Esophagus muscularis mucosa (tissue), 4 donors: ENCODE data around the gene HERC2. TPM values are rescaled to one million over a fixed set of nuclear protein-coding genes. Genes with fewer than 3 reads are reported as not detected.

ENCODE experiments used
- DNase-seq: peaks from one replicate; pipeline ENCODE4 v3.0.0-alpha.2; 2017; ENCODE audit errors: extremely low spot score
- H3K27ac ChIP-seq, 4 donors: fragments of 200-600 bp; sonication (generic); replicated peaks in 1 of 4; 1 replicate in 3 of 4; 2 replicates in 1 of 4; pipeline ENCODE4 v1.5.1; 2016 to 2019; ENCODE audit warnings: mild to moderate bottlenecking in 1 of 4
- H3K27me3 ChIP-seq, 4 donors: fragments of 200-600 bp; sonication (generic); one replicate each; pipeline versions ENCODE4 v1.5.1 to v1.6.0; 2016 to 2019
- H3K36me3 ChIP-seq, 4 donors: fragments of 200-600 bp; sonication (generic); one replicate each; pipeline ENCODE4 v1.5.1; 2016 to 2019
- H3K4me1 ChIP-seq, 4 donors: fragments of 200-600 bp; sonication (generic); one replicate each; pipeline ENCODE4 v1.5.1; 2016 to 2019
- H3K4me3 ChIP-seq, 4 donors: fragments of 200-600 bp; sonication (generic); 1 replicate in 2 of 4; 2 replicates in 2 of 4; pipeline ENCODE4 v1.5.1; 2016 to 2019; ENCODE audit warnings: mild to moderate bottlenecking in 4 of 4, moderate library complexity in 1 of 4
- H3K9me3 ChIP-seq, 4 donors: fragments of 200-600 bp; sonication (generic); 1 replicate in 3 of 4; 2 replicates in 1 of 4; pipeline ENCODE4 v1.5.1; 2016 to 2019
- CTCF ChIP-seq, 3 experiments: fragments of 200-600 bp in 2 of 3; fragments of 450-650 bp in 1 of 3; sonication (generic) in 2 of 3; IDR thresholded peaks; one replicate each; pipeline ENCODE4 v1.5.1; 2017 to 2019; ENCODE audit warnings: antibody characterized with exemption in 3 of 3, mild to moderate bottlenecking in 2 of 3, moderate library complexity in 1 of 3
- EP300 ChIP-seq: sonication (generic); formaldehyde crosslinking; IDR thresholded peaks from one replicate; pipeline ENCODE4 v1.6.1; 2017; ENCODE audit warnings: antibody characterized with exemption
- POLR2A ChIP-seq: fragments of 450-650 bp; IDR thresholded peaks from one replicate; pipeline ENCODE4 v1.6.1; 2017; ENCODE audit warnings: antibody characterized with exemption, moderate library complexity, mild to moderate bottlenecking, low read depth
- POLR2AphosphoS5 ChIP-seq, 2 donors: sonication (generic); formaldehyde crosslinking; IDR thresholded peaks; one replicate each; pipeline ENCODE4 v1.6.1; 2017; ENCODE audit warnings: antibody characterized with exemption in 2 of 2
- WGBS: methylation state at CpG from one replicate; pipeline ENCODE4 v1.1.5; 2018; 5-methylcytosine and 5-hydroxymethylcytosine counted together
- intact Hi-C: fragments of 100-400 bp; cut with DNase I; formaldehyde crosslinking; loops from one replicate; pipeline ENCODE4 v1.15.1; 2023
- total RNA-seq, 4 donors: library from RNA; depleted of rRNA; stranded (reverse); fragments of >200 nt; gene quantifications; one replicate each; pipeline versions ENCODE4 v1.1.0 to v1.2.1, GENCODE V29; 2016

The HERC2 gene
- total RNA-seq, 4 donors from 2014 or later = 57.0 to 96.3 (median 66.0) TPM

- peaks cover 3 to 8% (median 5%) of the 10 kb centered on the region in 4 donors for H3K36me3 ChIP-seq
- peak overlapping the region in 1 of 4 donors; percentile 34 for H3K27ac ChIP-seq
- WGBS = 17% methylated on average over 15 of the region's 81 CpGs
- peak overlapping the region; percentile 59 to 64 (median 62) for H3K4me3 ChIP-seq
- DNase-seq = no peak
- intact Hi-C loops = no loop called here
- H3K27me3 ChIP-seq = peaks cover 0 to 44% (median 0%) of the 10 kb centered on the region in 4 donors
- H3K9me3 ChIP-seq = no peaks in the 10 kb centered on the region
- peaks cover 12 to 37% (median 32%) of the 10 kb centered on the region in 4 donors for H3K4me1 ChIP-seq
- TF ChIP-seq CTCF (IDR thresholded peaks at IDR 0.05) (no peak), POLR2AphosphoS5 (IDR thresholded peaks at IDR 0.05) (no peak), EP300 (no peak), POLR2A (no peak)
Observed at GRCh38 chr15:28106294-28107110, 215.5 kb downstream of the HERC2 start.

- Histone ChIP-seq H3K4me1 (peaks cover 12 to 36% (median 30%) of the 10 kb centered on the region in 4 donors), H3K27ac (no peak overlapping the region), H3K36me3 (peaks cover 0 to 1% (median 0%) of the 10 kb centered on the region in 4 donors), H3K9me3 (no peaks in the 10 kb centered on the region), H3K4me3 (no peak overlapping the region), H3K27me3 (peaks cover 0 to 49% (median 0%) of the 10 kb centered on the region in 4 donors)
- intact Hi-C loops = no loop called here
- DNase-seq = no peak
- 85% methylated on average over 5 of the region's 5 CpGs for WGBS
- TF ChIP-seq POLR2A = no peak
Observed at GRCh38 chr15:28105793-28106192, 216.2 kb downstream of the HERC2 start.

GRCh38 chr15:28105224-28105791, 216.7 kb downstream of the HERC2 start:
- 90% methylated on average over 9 of the region's 9 CpGs for WGBS
- no peak for DNase-seq
- intact Hi-C loops = no loop called here
- H3K4me3 ChIP-seq = no peak overlapping the region
- no peak overlapping the region for H3K27ac ChIP-seq
- peaks cover 12 to 31% (median 25%) of the 10 kb centered on the region in 4 donors for H3K4me1 ChIP-seq
- no peaks in the 10 kb centered on the region for H3K9me3 ChIP-seq
- H3K27me3 ChIP-seq = peaks cover 0 to 54% (median 0%) of the 10 kb centered on the region in 4 donors
- H3K36me3 ChIP-seq = no peaks in the 10 kb centered on the region
- TF ChIP-seq POLR2A (no peak), POLR2AphosphoS5 (IDR thresholded peaks at IDR 0.05) (no peak)

GRCh38 chr15:28104326-28104725, 217.7 kb downstream of the HERC2 start:
- DNase-seq = no peak
- no peak overlapping the region for H3K27ac ChIP-seq
- TF ChIP-seq CTCF (IDR thresholded peaks at IDR 0.05) (no peak), EP300 (no peak), POLR2A (no peak), POLR2AphosphoS5 (IDR thresholded peaks at IDR 0.05) (no peak)
- WGBS = 89% methylated on average over 8 of the region's 10 CpGs
- peaks cover 12 to 25% (median 23%) of the 10 kb centered on the region in 4 donors for H3K4me1 ChIP-seq
- no peaks in the 10 kb centered on the region for H3K9me3 ChIP-seq
- H3K4me3 ChIP-seq = no peak overlapping the region
- H3K36me3 ChIP-seq = no peaks in the 10 kb centered on the region
- intact Hi-C loops = no loop called here
- peaks cover 0 to 64% (median 2%) of the 10 kb centered on the region in 4 donors for H3K27me3 ChIP-seq

DNA sequence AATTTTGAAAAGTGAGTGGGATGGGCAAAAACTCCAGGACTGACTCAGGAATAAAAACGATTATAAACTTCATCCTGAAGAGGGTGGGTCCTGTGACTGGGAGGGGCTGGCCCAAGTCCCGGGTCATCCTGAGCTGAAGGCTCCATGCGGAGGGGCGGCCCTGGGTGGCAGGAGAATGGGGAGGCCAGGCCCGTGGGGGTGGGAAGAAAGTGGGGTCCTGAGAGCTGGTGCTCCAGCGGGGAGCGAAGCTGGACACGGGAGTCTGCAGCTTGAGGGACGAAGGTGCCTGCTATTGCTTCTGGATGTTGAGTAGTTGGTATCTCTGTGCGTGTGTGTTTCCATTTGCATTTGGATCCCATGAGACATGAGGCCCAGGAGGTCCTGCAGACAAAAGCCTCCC, 218.1 kb downstream of the HERC2 start:
- intact Hi-C loops = no loop called here
- no peak for TF ChIP-seq POLR2A
- no peak overlapping the region for H3K27ac ChIP-seq
- peaks cover 0 to 69% (median 7%) of the 10 kb centered on the region in 4 donors for H3K27me3 ChIP-seq
- peaks cover 12 to 30% (median 27%) of the 10 kb centered on the region in 4 donors for H3K4me1 ChIP-seq
- no peaks in the 10 kb centered on the region for H3K36me3 ChIP-seq
- H3K9me3 ChIP-seq = no peaks in the 10 kb centered on the region
- DNase-seq = no peak
- no peak overlapping the region for H3K4me3 ChIP-seq
- 91% methylated on average over 10 of the region's 10 CpGs for WGBS

DNA sequence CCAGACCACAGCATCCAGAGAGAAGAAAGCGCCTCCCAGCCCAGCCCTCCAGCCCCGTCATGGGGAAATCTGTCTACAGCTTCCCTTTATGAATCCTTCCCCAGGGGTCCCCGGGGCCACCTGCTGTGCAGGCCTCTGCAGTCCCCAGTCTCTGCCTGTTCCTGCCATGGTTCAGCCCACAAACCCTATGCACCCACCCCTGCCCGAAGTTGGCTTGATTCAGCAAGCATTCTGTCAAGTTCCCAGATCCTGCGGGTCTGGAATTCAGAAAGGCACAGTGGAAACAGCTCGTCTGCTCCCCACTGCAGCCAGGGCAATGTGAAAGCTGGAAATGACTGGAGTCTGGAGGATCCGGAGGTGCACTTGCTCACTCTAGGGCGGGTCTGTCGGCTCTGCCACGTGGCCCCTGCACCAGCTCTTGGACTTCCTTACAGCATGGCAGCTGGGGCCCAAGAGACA, 220.0 kb downstream of the HERC2 start:
- WGBS = 97% methylated on average over 5 of the region's 10 CpGs
- no peaks in the 10 kb centered on the region for H3K9me3 ChIP-seq
- H3K4me1 ChIP-seq = peaks cover 7 to 31% (median 26%) of the 10 kb centered on the region in 4 donors
- no peak overlapping the region for H3K4me3 ChIP-seq
- no peak overlapping the region for H3K27ac ChIP-seq
- no peaks in the 10 kb centered on the region for H3K36me3 ChIP-seq
- intact Hi-C loops = no loop called here
- peaks cover 0 to 83% (median 13%) of the 10 kb centered on the region in 4 donors for H3K27me3 ChIP-seq
- DNase-seq = no peak
- TF ChIP-seq POLR2A = no peak
- TF ChIP-seq POLR2AphosphoS5 (IDR thresholded peaks at IDR 0.05) = no peak
- no peak for TF ChIP-seq CTCF (IDR thresholded peaks at IDR 0.05)
- TF ChIP-seq EP300 = no peak
